K562 (cell line): ENCODE measurements around the gene CLEC3B. TPM values are rescaled to one million over a fixed set of nuclear protein-coding genes. Genes with fewer than 3 reads are reported as not detected.
A peak's percentile ranks its signal among the peaks of the same experiment; 100 is the strongest.

ENCODE experiments used
- BCLAF1 ChIP-seq, 2 experiments: fragments of 450-650 bp in 1 of 2; IDR thresholded peaks; 2 replicates each; pipeline ENCODE4 v1.6.1; 2011 to 2017; ENCODE audit warnings: low read depth in 2 of 2, antibody characterized with exemption in 1 of 2, borderline replicate concordance in 1 of 2, low read length in 1 of 2, mild to moderate bottlenecking in 1 of 2, mixed read lengths in 1 of 2; ENCODE audit not compliant: control insufficient read depth in 1 of 2
- BCOR ChIP-seq: fragments of 450-650 bp; IDR thresholded peaks from 2 replicates; pipeline ENCODE4 v1.6.1; 2016
- CBX2 ChIP-seq: fragments of 200-600 bp; sonication (generic); IDR thresholded peaks from one replicate; pipeline ENCODE4 v1.6.1; 2012; ENCODE audit warnings: mild to moderate bottlenecking, low read length, inconsistent platforms; ENCODE audit not compliant: insufficient read depth, poor library complexity, severe bottlenecking
- CHCHD3 ChIP-seq: fragments of 250-450 bp; sonication (Bioruptor Pico); IDR thresholded peaks from 2 replicates; pipeline ENCODE4 v2.1.2; 2022; ENCODE audit warnings: mild to moderate bottlenecking
- E2F3 ChIP-seq: fragments of 250-450 bp; sonication (Bioruptor Pico); IDR thresholded peaks from 2 replicates; pipeline ENCODE4 v1.4.0; 2020; ENCODE audit warnings: mild to moderate bottlenecking
- EHMT2 ChIP-seq: fragments of 450-650 bp; IDR thresholded peaks from 2 replicates; pipeline ENCODE4 v1.6.1; 2018; ENCODE audit warnings: antibody characterized with exemption
- HMG20A ChIP-seq: fragments of 450-650 bp; formaldehyde crosslinking; conservative IDR thresholded peaks from 2 replicates; pipeline ENCODE4 v1.4.0; 2020; ENCODE audit warnings: mild to moderate bottlenecking, mixed read lengths
- ID3 ChIP-seq, 2 experiments: fragments of 250-450 bp in 1 of 2; fragments of 450-650 bp in 1 of 2; sonication (Bioruptor Pico) in 1 of 2; IDR thresholded peaks; 2 replicates each; pipeline versions ENCODE4 v1.6.1 to v1.8.0; 2016 to 2021; ENCODE audit warnings: mild to moderate bottlenecking in 2 of 2, moderate library complexity in 2 of 2, missing compliant biosample characterization in 1 of 2, missing genetic modification characterization in 1 of 2
- KLF10 ChIP-seq: fragments of 250-450 bp; sonication (Bioruptor Pico); IDR thresholded peaks from 2 replicates; pipeline ENCODE4 v1.6.1; 2021; ENCODE audit warnings: matching md5 sums
- MCM3 ChIP-seq: fragments of 450-650 bp; IDR thresholded peaks from 2 replicates; pipeline ENCODE4 v1.6.1; 2016
- MEF2A ChIP-seq: IDR thresholded peaks from 2 replicates; pipeline ENCODE4 v1.6.1; 2011; ENCODE audit warnings: low read depth, mild to moderate bottlenecking, low read length, moderate library complexity; ENCODE audit not compliant: control insufficient read depth
- MNT ChIP-seq, 2 experiments: fragments of 450-650 bp; conservative IDR thresholded peaks; 2 replicates each; pipeline ENCODE4 v1.6.1; 2017; ENCODE audit warnings: mild to moderate bottlenecking in 2 of 2, moderate library complexity in 2 of 2
- MTA2 ChIP-seq: fragments of 450-650 bp; IDR thresholded peaks from 2 replicates; pipeline ENCODE4 v1.6.1; 2016; ENCODE audit warnings: low read depth
- NCOA2 ChIP-seq, 2 experiments: fragments of 450-650 bp; IDR thresholded peaks; 2 replicates each; pipeline ENCODE4 v1.6.1; 2018; ENCODE audit warnings: mild to moderate bottlenecking in 2 of 2, moderate library complexity in 1 of 2; ENCODE audit not compliant: partially characterized antibody in 2 of 2
- POLR2A ChIP-seq: fragments of 450-650 bp; conservative IDR thresholded peaks from 2 replicates; pipeline ENCODE4 v1.6.1; 2016
- PTRF ChIP-seq: fragments of 450-650 bp; IDR thresholded peaks from 2 replicates; pipeline ENCODE4 v1.6.1; 2016; ENCODE audit warnings: mild to moderate bottlenecking, missing genetic modification characterization, missing compliant biosample characterization
- RUNX1 ChIP-seq: sonication (generic); IDR thresholded peaks from 2 replicates; pipeline ENCODE4 v1.6.1; 2016; ENCODE audit warnings: antibody characterized with exemption, low read depth
- SMARCA5 ChIP-seq: fragments of 450-650 bp; IDR thresholded peaks from 2 replicates; pipeline ENCODE4 v1.6.1; 2016
- SRSF1 ChIP-seq: fragments of 200-400 bp; formaldehyde crosslinking; IDR thresholded peaks from 2 replicates; pipeline ENCODE4 v1.6.1; 2017; ENCODE audit warnings: mild to moderate bottlenecking, low read depth, low read length, moderate library complexity
- TBL1XR1 ChIP-seq, 2 experiments: IDR thresholded peaks; 2 replicates each; pipeline ENCODE4 v1.6.1; 2012; ENCODE audit warnings: improper control_type of control experiment in 2 of 2, low read length in 2 of 2, mild to moderate bottlenecking in 1 of 2
- TCF15 ChIP-seq: fragments of 250-450 bp; sonication (Bioruptor Pico); IDR thresholded peaks from 2 replicates; pipeline ENCODE4 v1.8.0; 2022; ENCODE audit warnings: moderate library complexity, mild to moderate bottlenecking, inconsistent platforms
- ZBTB8A ChIP-seq: fragments of 450-650 bp; IDR thresholded peaks from 2 replicates; pipeline ENCODE4 v1.6.1; 2018; ENCODE audit warnings: mild to moderate bottlenecking, moderate library complexity; ENCODE audit not compliant: partially characterized antibody
- ZNF408 ChIP-seq: fragments of 250-450 bp; sonication (Bioruptor Pico); IDR thresholded peaks from 2 replicates; pipeline ENCODE4 v1.4.0; 2020; ENCODE audit warnings: low read depth, mild to moderate bottlenecking, moderate library complexity
- ZNF436 ChIP-seq: fragments of 250-450, 450-650 bp; sonication (Bioruptor Pico); formaldehyde crosslinking; IDR thresholded peaks from 2 replicates; pipeline ENCODE4 v1.7.0; 2020; ENCODE audit warnings: mild to moderate bottlenecking
- ZNF561 ChIP-seq: fragments of 450-650 bp; formaldehyde crosslinking; conservative IDR thresholded peaks from 2 replicates; pipeline ENCODE4 v1.4.0; 2020; ENCODE audit warnings: mild to moderate bottlenecking, moderate library complexity
- ZNF586 ChIP-seq: fragments of 450-650 bp; formaldehyde crosslinking; conservative IDR thresholded peaks from 2 replicates; pipeline ENCODE4 v1.4.0; 2020; ENCODE audit warnings: mild to moderate bottlenecking, moderate library complexity
- polyA plus RNA-seq, 8 experiments: library from polyadenylated mRNA; depleted of rRNA in 4 of 8; stranded (reverse) in 5 of 8; unstranded in 3 of 8; fragments of >200 nt; fragmentation: Nextera tagmentation in 2 of 8; fragmentation: Illumina TruSeq in 1 of 8; extraction: Ambion mirVana in 2 of 8; extraction: Trizol in 1 of 8; gene quantifications; 2 replicates each; pipeline versions ENCODE4 v1.2.1 to v1.2.3, GENCODE V29; 2011 to 2014; ENCODE audit warnings: inconsistent platforms in 1 of 8, missing spikeins in 1 of 8
- total RNA-seq, 7 experiments: library from RNA; depleted of rRNA in 6 of 7; stranded (reverse); fragments of >200 nt in 6 of 7; fragmentation: Illumina TruSeq in 2 of 7; extraction: Trizol in 2 of 7; gene quantifications; 2 replicates each; pipeline versions ENCODE4 v1.2.1 to v1.2.3, GENCODE V29; 2011 to 2021; ENCODE audit warnings: low replicate concordance in 1 of 7

The CLEC3B gene
- total and polyA plus RNA-seq, 9 of the 15 experiments (the other 6 are each of a cell fraction or from before 2014, with no cell fraction given) = not detected

GRCh38 chr3:45043728-45044299, 17.7 kb downstream of the CLEC3B start (continued):
- TF ChIP-seq BCLAF1 (IDR thresholded peaks at IDR 0.05; ENCODE audit: borderline replicate concordance in 1 of 2, control insufficient read depth in 1 of 2, low read depth in 2 of 2, low read length in 1 of 2) = no peak
- no peak for TF ChIP-seq ZNF586 (CRISPR knock-in tag)
- no peak for TF ChIP-seq RUNX1
- TF ChIP-seq SRSF1 = no peak
- TF ChIP-seq ZNF408 (CRISPR knock-in tag) = no peak
- TF ChIP-seq SMARCA5 = no peak
- TF ChIP-seq E2F3 (CRISPR knock-in tag) = no peak
- no peak for TF ChIP-seq MTA2
- no peak for TF ChIP-seq CHCHD3
- TF ChIP-seq ID3 (CRISPR knock-in tag; IDR thresholded peaks at IDR 0.05) = no peak
- no peak for TF ChIP-seq ID3 (tag; IDR thresholded peaks at IDR 0.05)
- TF ChIP-seq CBX2 = no peak
- no peak for TF ChIP-seq ZNF436
- no peak for TF ChIP-seq MCM3
- no peak for TF ChIP-seq PTRF (tag)
- no peak for TF ChIP-seq POLR2A
- no peak for TF ChIP-seq KLF10 (CRISPR knock-in tag)
- TF ChIP-seq TCF15 (CRISPR knock-in tag) = no peak
- TF ChIP-seq BCOR = no peak
- no peak for TF ChIP-seq NCOA2 (IDR thresholded peaks at IDR 0.05; ENCODE audit: partially characterized antibody in 2 of 2)
- no peak for TF ChIP-seq ZBTB8A
- no peak for TF ChIP-seq HMG20A
- no peak for TF ChIP-seq MNT (conservative IDR thresholded peaks at IDR 0.05)
- TF ChIP-seq TBL1XR1 (IDR thresholded peaks at IDR 0.05; ENCODE audit: low read length in 2 of 2) = no peak
- peak; percentile 73 for TF ChIP-seq EHMT2
- no peak for TF ChIP-seq ZNF561 (CRISPR knock-in tag)
- TF ChIP-seq MEF2A = no peak
